NCI-H1092 (cell line): ENCODE results near the gene DDX31.
"Not testable (repeated sequence)": the region's sequence is repeated elsewhere in the genome, so short reads cannot be mapped to it uniquely, and the experiment has no call there.

Experiments
- DNase-seq: peaks from one replicate; lab custom pipeline; 2025; lab: John Stamatoyannopoulos, UW

The DDX31 gene

GRCh38 chr9:132578367-132578932 lies 91.3 kb downstream of the DDX31 start:
- no peak for DNase-seq

DNA sequence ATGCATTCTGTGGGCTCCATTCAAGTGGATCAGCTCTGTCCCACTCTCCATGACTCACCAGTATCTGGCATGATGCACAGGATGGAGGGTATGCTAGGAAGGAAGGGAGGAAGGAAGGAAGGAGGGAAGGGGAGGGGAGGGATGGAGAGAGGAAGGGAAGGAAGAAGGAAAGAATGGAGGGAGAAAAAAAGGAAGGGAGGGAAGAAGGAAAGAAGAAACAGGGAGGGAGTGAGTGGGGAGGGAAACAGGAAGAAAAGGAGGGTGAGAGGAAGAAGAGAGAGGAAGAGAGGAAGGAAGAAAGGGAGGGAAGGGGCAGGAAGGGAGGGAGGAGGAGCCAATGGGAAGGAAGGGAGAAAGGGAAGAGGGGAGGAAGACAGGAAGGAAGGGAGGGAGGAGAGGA lies 92.7 kb downstream of the DDX31 start:
- no peak for DNase-seq

DNA sequence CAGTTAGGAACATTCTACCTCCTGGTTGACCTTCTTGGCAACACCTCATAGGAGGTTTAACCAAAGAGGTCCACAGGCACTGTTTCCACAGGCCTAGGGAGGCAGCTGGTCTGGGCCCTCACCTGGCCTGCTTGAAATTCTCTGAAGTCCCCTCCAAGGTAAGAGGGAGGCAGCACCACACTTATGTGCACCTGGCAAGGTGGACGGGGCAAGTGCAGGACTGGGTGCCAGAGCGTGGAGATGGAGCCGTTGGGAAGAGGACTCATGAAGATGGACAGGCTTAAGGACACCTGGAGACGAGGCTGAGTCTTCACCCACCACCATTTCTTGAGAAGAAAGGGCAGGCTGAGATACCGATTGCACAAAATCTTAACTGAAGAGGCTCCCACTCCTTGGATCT lies 94.0 kb downstream of the DDX31 start:
- DNase-seq, result no peak

DNA sequence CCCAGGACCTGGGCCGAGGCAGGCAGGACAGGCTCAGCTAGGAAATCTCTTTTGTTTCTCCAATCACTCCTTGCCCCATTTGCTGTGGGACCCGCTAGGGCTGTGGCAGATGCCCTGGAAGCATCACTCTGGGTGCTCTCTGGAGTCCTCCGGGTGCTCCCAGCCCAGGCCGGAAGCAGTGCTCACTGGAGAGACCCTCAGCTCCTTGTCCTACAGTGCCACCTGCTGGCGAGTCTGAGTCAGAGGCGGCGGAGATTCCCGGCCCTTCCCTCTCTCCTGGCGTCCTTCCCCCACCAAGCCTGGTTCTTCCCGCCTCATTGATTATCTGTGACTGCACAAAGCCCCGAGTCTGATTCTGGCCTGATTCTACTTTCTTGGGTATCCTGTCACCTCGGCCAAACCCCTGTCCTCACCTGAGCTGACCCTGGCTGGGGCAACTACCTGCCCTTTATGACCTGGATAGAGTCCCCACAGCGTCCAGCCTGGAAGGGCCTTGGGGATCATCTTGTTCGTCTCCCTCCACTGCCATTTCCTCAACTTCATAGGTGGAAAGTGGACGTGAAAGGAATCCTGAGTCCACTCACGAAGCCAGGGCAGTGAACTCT lies 94.7 kb downstream of the DDX31 start:
- peak; percentile 75 for DNase-seq

DNA sequence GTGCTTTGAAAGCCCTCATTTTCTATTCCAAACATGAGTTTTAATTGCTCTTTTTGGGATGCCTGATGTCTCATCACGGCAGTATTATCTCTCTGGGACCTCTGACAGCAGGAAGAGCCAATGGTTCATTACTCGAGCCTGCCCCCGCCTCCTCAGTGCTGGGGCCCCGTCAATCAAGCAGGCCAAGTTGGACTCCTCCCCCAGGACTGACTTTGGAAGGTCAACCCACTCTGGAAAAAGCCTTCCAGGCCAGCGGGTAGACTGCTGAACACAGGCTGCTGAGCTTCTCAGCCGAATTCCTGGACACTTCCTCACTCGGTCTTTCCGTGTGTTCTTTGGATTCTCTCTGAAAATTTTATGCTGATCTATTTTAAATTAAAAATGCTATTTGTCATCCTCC lies 96.9 kb downstream of the DDX31 start:
- DNase-seq, result no peak

DNA sequence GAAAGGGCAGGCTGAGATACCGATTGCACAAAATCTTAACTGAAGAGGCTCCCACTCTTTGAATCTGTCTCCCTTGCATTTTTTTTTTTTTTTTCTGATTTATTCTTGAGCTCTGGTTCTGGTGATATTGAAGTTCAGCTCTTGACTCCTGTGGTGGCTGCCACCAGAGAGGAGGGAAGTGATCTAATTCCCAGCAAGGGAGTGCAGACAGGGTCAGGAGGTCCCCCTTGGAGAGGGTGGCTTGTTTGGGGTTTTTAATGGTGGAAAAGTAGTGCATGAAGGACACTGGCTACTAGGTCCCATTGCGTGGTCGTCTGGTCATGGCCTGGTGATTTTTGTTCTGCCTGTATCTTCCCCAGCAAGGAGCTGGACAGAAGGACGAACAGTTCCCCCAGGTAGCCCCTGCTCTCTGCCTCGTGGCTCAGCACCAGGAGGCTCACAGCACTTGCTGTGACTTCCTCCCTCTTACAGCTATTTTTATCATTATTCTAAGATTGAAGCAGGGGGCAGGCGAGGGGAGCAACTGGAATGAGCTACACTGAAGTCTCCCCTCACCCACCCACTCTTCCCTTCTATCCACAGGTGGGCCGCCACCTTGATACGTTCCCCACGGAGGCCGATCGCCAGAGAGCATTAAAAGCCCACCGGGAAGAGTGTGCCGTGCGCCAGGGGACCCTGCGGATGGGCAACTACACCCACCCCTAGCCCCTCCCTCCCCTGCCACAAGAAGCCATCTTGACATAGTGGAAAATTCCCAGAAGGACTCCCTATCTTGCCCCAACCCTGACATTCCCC lies 97.8 kb downstream of the DDX31 start:
- no peak for DNase-seq

- not testable (repeated sequence) for DNase-seq
Measured at GRCh38 chr9:132568787-132569186, 101.0 kb downstream of the DDX31 start.

DNA sequence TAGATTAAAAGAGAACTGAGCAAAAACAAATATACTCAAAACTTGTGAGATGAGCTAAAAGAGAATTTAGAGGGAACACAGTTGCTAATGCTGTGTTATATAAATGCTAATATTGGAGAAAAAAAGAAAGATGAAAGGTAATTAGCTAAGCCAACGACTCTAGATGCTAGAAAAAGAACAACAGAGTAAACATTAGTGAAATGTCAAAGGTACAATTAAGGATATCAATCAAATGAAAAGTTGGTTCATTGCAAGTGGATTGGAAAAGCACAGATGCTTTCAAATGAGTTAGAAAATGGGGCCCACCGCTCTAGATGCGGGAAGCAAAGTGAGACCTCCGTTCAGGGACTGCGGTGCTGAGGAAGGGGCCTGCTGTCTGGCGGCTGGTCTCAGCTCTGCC lies 105.3 kb downstream of the DDX31 start:
- no peak for DNase-seq

DNA sequence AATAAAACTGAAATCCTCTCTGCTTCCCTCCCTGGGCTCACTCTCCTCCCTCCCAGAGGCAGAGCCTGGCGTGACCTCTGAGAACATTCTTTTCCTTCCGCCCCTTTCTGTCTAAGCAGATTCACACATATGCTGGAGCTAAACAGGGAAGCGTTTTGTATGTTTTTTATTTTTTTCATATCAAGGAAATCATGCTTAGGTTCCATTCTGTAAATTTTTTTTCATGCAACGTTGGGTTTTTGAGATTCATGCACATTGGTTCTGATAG lies 107.5 kb downstream of the DDX31 start:
- no peak for DNase-seq

GRCh38 chr9:132560616-132561202 lies 109.1 kb downstream of the DDX31 start:
- DNase-seq, result no peak

- no peak for DNase-seq
Measured at GRCh38 chr9:132559711-132560110, 110.1 kb downstream of the DDX31 start.

- no peak for DNase-seq
Measured at GRCh38 chr9:132557159-132557558, 112.6 kb downstream of the DDX31 start.

- DNase-seq, result no peak
Measured at GRCh38 chr9:132556714-132557113, 113.1 kb downstream of the DDX31 start.

- DNase-seq, result no peak
Measured at GRCh38 chr9:132556235-132556634, 113.5 kb downstream of the DDX31 start.

DNA sequence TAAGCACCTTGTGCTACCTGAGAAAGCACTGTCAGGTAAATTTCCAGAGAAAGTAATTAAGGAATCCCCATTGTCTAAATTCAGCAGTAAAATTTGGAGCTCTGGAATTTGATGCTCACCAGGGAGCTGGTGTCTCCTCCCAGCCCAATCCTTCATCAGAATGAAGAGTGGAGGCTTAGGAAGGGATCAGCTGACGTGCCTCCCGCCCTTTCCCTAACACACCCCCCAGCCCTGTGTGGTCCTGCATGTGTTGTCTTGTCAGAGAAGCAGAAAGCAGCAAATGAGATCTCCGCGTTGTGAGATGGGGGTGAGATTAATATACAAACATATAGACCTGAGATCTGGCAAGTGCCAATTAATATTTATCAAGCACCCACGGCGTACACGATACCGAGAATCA lies 114.3 kb downstream of the DDX31 start:
- DNase-seq, result no peak

DNA sequence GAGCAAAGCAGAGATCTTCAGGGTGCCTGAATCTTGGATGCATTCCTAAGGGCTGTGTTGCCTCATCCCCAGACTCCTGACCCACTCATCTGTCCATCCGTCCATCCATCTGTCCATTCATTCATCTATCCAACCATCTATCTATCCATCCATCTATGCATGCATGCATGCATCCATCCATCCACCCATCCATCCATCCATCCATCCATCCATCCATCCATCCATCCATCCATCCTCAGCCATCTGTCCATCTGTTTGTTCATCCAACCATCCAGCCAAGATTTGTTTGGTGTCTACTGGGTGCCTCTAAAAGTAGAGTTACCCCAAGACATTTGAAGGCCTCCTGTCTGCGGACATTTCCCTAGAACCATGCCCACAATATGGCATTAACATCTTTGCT lies 115.0 kb downstream of the DDX31 start:
- no peak for DNase-seq

DNA sequence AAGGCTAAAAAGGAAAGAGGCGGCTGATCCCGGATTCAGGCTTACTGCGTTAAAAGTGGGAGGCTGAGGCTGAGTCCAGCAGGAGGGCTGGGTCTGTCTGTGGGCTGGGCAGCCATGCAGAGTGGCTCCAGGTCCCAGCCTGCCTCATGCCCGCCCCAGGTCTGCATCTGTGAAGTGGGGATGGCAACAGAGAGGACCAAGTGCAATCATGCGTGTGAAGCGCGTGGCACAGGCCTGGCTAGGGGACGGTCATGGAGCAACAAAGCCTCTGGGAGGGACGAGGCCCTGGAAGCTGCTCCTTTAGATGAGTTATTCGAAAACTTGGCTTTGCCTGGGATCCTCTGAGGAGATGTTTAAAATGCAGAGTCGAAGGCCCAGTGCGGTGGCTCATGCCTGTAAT lies 117.7 kb downstream of the DDX31 start:
- no peak for DNase-seq

GRCh38 chr9:132551556-132551955 lies 118.2 kb downstream of the DDX31 start:
- no peak for DNase-seq

GRCh38 chr9:132548751-132549640 lies 120.8 kb downstream of the DDX31 start:
- DNase-seq, result no peak

DNA sequence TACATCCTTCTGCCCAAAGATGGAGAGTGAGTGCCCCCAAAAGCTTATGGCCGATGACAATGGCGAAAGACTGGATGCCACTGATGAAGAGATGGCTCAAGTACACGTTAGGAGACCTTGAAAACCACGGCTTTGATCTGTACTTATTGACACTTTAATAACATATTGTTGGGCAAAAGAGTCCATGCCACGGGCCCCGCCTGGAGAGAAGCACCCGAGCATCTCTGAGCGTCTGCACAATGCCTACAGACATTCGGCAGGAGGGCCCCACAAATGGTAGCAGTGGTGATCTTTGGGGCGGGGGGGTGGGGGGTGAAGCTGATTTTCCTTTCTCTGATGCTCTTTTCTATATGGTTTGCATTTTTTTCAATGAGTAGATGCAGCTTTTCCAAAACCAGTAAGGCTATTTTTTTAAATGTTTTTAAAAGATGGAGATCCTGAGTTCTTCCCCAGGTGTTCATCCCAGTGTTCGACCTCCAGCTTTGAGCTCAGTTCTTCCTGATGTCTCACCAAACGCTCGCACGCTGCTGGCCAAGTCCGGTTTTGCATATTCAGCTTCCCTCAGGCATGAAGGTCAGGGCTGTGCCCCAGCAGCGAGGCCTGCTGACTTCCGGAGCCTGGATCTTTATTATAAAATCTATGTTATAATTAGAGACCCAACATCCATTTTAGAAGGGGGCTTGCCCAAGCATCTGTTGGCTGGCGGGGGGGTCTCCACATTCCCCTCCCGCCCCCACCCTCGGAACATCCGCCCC lies 121.6 kb downstream of the DDX31 start:
- DNase-seq, result no peak

DNA sequence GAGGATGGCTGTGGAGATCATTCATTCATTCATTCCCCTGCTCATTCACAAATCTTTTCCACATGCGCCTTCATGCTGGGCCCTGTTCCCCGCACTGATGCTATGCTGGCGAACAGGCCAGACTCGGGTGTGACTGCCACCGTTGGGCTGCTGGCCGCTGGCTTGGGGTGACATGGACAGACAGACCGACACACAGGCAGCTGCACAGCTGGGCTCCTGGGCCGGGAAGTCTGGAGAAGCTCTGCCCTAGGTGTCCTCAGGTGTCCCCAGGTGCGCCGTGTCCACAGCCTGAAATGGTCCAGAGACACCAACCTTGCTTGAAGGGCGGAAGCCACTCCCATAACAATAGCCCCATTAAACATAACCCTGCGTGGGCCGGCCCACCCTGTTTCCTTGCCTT lies 122.3 kb downstream of the DDX31 start:
- DNase-seq, result no peak

DNA sequence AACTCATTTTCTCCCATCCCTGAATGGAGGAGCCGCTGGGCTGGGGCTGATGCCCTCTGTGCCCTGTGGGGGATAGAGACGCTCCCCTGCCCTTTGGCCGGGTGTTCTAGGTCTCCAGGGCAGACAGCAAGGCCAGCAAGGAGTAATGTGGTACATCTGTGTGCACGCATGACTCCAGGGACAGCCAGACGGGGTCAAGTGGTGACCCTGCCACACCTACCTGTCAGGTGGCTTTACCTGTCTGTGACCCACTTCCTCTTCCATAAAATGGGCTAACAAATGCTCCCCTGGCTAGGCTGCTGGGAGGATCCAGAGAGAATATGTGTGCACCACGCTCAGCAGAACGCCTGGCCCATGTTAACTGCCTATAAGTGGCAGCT lies 122.7 kb downstream of the DDX31 start:
- no peak for DNase-seq
